Bronchial epithelial cell (primary cell): ENCODE data around the gene GHRL. TPM values are rescaled to one million over a fixed set of nuclear protein-coding genes. Genes with fewer than 3 reads are reported as not detected.
"Not testable (repeated sequence)": the region's sequence is repeated elsewhere in the genome, so short reads cannot be mapped to it uniquely, and the experiment has no call there.

Experiments used
- DNase-seq: peaks from one replicate; pipeline ENCODE4 v3.0.0-alpha.2; 2010; ENCODE audit warnings: low read depth
- FAIRE-seq: peaks from 2 replicates; lab custom pipeline; 2011; peaks lifted over from hg19 to GRCh38; lab: Jason Lieb, UNC
- H3K27me3 ChIP-seq: 2 replicates; pipeline ENCODE4 v1.5.1; 2011; ENCODE audit warnings: low read length; ENCODE audit not compliant: control insufficient read depth, insufficient read depth
- H3K36me3 ChIP-seq: 2 replicates; pipeline ENCODE4 v1.5.1; 2011; ENCODE audit warnings: low read length; ENCODE audit not compliant: control insufficient read depth, insufficient read depth
- H3K4me3 ChIP-seq: 2 replicates; pipeline ENCODE4 v1.5.1; 2011; ENCODE audit warnings: mild to moderate bottlenecking, low read depth, low read length, control low read depth
- CTCF ChIP-seq: IDR thresholded peaks from 2 replicates; pipeline ENCODE4 v1.5.1; 2011; ENCODE audit warnings: mild to moderate bottlenecking, moderate library complexity, low read length, control low read depth, inconsistent platforms; ENCODE audit not compliant: insufficient read depth, severe bottlenecking
- total RNA-seq: library from RNA; depleted of rRNA; stranded (reverse); fragments of >200 nt; gene quantifications from 2 replicates; pipeline ENCODE4 v1.2.1, GENCODE V29; 2014

Gene GHRL
- total RNA-seq, 1 donor from 2014 or later: not detected

GRCh38 chr3:10278501-10278900 is 14.2 kb downstream of the GHRL start:
- H3K36me3 ChIP-seq: peaks cover 14% of the 10 kb centered on the region
- no peak for TF ChIP-seq CTCF
- no peak for DNase-seq
- peak; percentile 73 for FAIRE-seq
- H3K27me3 ChIP-seq: no peaks in the 10 kb centered on the region
- H3K4me3 ChIP-seq: no peak overlapping the region

GRCh38 chr3:10277115-10277625 is 15.6 kb downstream of the GHRL start:
- peaks cover 14% of the 10 kb centered on the region for H3K36me3 ChIP-seq
- peak; percentile 13 for FAIRE-seq

GRCh38 chr3:10274601-10275000 is 18.1 kb downstream of the GHRL start:
- Histone ChIP-seq H3K36me3 (peaks cover 8% of the 10 kb centered on the region), H3K4me3 (no peak overlapping the region), H3K27me3 (no peaks in the 10 kb centered on the region)
- FAIRE-seq: no peak
- no peak for DNase-seq
- no peak for TF ChIP-seq CTCF

More at GRCh38 chr3:10277115-10277625, 15.6 kb downstream of the GHRL start:
- Histone ChIP-seq H3K27me3 (no peaks in the 10 kb centered on the region), H3K4me3 (no peak overlapping the region)
- no peak for DNase-seq
- TF ChIP-seq CTCF: no peak

GRCh38 chr3:10273702-10274305 is 18.9 kb downstream of the GHRL start:
- no peak for FAIRE-seq
- Histone ChIP-seq H3K27me3 (no peaks in the 10 kb centered on the region), H3K36me3 (peaks cover 9% of the 10 kb centered on the region), H3K4me3 (no peak overlapping the region)
- DNase-seq: no peak
- no peak for TF ChIP-seq CTCF

GRCh38 chr3:10272977-10273376 is 19.8 kb downstream of the GHRL start:
- no peak for TF ChIP-seq CTCF
- FAIRE-seq: no peak
- Histone ChIP-seq H3K4me3 (no peak overlapping the region), H3K36me3 (peaks cover 3% of the 10 kb centered on the region), H3K27me3 (no peaks in the 10 kb centered on the region)
- no peak for DNase-seq

- FAIRE-seq, H3K36me3 ChIP-seq: not testable (repeated sequence)
These were observed 20.3 kb downstream of the GHRL start for GRCh38 chr3:10272476-10272875.

More at GRCh38 chr3:10272476-10272875, 20.3 kb downstream of the GHRL start:
- not testable (repeated sequence) for H3K4me3 ChIP-seq, DNase-seq, H3K27me3 ChIP-seq
